HG02759 (cell line): ENCODE results near the gene PTPN2.
A peak's percentile ranks its signal among the peaks of the same experiment; 100 is the strongest.

ENCODE experiments used
- ATAC-seq: cut with Tn5 transposase; IDR thresholded peaks from one replicate; pipeline ENCODE4 v1.9.1; 2021; ENCODE audit warnings: mild to moderate bottlenecking, moderate library complexity; ENCODE audit not compliant: unreplicated experiment

The PTPN2 gene

GRCh38 chr18:12860530-12860929, 23.5 kb downstream of the PTPN2 start:
- ATAC-seq = no peak

DNA sequence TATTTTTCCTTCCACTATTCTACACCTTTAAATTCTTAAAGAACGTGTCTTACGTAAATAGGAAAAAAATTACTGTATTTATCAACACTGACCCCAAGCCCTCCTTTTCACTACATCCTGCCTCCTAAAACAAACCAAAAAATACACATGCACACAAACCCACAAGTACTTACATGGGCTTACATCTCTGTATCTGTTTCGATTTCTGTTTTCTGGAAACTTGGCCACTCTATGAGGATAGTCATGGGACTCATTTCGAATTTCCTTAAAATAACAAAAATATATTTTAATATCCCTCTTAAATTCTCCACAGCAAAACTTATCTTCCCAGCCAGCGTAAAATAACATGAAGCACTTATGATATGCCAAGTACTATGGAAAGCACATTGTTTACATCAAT, 25.0 kb downstream of the PTPN2 start:
- no peak for ATAC-seq

DNA sequence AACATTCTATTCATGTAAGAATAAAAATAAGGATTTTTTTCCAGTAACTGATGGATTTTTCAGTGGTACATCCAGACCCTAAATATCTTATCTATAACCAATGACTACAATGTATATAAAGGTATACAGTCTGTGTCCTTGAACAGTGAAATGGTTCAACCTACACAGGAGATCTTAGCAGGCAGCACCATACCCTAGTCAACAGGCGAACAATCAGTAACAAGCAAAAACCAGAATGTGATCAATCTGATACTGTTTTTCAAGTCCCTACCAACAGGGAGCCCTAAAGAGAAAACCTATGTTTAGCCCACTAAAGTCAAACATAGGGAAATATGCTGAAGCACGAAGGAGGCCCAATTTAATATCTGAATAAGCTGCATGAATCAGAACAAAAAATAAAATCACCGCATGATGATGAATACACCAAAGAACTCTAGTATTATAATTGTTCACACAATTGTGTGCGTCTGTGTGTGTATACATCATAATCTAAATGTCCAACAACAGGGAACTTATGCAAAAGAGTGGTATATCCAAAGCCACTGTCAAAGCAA, 26.0 kb downstream of the PTPN2 start:
- no peak for ATAC-seq

GRCh38 chr18:12857215-12857905, 26.7 kb downstream of the PTPN2 start:
- peak; percentile 62 for ATAC-seq

GRCh38 chr18:12855916-12856315, 28.1 kb downstream of the PTPN2 start:
- no peak for ATAC-seq

DNA sequence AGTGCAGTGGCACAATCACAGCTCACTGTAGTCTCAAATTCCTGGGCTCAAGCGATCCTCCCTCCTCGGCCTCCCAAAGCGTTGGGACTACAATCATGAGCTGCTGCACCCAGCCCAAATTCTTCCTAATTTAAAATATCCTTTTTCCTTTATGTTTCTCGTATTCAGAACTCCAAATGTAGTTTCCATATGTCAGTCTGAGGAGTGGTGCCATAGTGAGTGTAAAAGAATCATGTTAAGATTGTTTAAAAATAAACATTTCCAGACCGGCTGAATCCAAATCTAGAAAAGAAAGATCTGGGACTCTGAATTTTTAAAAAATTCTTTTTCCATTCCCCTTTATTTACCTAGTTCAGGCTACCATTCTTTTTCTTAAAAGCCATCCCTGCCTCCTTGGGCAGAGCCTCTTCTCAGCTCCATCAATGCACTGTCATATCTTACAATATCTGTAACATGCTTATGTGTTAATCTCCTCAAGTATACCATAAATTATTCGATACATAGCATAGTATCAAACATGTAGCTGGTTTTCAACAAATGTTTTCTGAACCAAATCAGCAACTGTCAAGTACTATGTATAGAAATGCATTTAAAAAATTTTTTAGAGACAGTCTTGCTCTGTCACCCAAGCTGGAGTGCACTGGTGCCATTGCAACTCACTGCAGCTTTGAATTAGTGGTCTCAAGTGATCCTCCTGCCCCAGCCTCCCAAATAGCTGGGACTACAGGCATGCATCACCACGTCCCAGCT, 31.3 kb downstream of the PTPN2 start:
- no peak for ATAC-seq

DNA sequence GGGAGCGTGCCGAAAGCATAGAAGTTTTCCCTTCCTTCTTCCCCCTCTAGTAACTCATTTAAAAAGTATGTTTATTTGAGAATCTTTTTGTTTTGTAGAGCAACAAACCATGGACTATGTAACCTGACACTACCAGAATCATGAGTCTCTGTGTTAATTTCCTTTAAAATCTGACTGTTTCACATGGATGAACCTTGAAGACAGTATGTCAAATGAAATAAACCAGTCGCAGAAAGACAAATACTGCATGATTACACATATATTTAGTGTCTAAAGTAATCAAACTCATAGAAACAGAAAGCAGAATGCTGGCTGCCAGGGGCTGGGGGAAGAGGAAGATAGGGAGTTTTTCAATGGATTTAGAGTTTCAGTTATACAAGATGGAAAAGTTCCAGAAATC, 32.3 kb downstream of the PTPN2 start:
- no peak for ATAC-seq

- ATAC-seq = no peak
These were observed 34.5 kb downstream of the PTPN2 start for GRCh38 chr18:12849548-12849947.

GRCh38 chr18:12848405-12848804, 35.6 kb downstream of the PTPN2 start:
- ATAC-seq = no peak

- ATAC-seq = no peak
These were observed 39.6 kb downstream of the PTPN2 start for GRCh38 chr18:12844391-12844790.

DNA sequence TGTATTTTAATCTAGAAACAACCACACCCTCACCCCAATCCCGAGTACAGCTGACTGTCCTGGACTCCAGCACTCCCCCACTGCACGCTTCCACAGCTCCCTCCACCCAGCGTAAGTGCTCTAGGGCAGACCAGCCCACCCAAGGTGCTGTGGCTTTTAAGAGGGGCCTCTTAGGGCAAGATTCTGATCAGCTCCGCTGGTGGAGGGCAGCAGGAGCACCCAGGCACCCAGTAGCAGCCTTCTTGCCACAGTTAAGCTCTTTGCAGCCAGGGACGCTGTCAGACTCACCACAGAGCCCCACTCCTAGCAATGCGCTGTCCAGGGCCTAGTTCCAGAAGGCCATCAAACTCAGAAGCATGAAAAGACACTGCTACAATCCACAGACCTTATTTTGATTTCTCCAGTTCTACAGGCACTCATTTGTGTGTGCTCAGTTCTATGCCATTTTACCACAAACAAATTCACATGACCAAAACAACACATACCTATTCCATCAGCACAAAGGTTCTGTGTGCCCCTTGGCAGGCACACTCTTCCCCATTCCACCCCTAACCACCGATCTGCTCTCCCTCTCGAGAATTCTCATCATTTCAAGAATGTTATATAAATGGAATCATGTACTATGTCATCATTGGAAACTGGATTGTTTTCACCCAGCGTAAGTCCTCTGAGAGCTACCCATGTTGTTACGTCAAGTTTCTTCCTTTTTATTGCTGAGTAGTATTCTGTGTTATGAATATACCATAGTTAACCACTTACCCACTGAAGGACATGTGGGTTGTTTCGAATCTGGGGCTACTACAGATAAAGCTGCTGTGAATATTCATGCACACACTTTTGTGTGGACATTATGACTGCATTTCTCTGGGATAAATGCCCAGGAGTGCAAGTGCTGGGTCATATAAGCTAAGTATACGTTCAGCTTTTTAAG, 40.4 kb downstream of the PTPN2 start:
- ATAC-seq = no peak

DNA sequence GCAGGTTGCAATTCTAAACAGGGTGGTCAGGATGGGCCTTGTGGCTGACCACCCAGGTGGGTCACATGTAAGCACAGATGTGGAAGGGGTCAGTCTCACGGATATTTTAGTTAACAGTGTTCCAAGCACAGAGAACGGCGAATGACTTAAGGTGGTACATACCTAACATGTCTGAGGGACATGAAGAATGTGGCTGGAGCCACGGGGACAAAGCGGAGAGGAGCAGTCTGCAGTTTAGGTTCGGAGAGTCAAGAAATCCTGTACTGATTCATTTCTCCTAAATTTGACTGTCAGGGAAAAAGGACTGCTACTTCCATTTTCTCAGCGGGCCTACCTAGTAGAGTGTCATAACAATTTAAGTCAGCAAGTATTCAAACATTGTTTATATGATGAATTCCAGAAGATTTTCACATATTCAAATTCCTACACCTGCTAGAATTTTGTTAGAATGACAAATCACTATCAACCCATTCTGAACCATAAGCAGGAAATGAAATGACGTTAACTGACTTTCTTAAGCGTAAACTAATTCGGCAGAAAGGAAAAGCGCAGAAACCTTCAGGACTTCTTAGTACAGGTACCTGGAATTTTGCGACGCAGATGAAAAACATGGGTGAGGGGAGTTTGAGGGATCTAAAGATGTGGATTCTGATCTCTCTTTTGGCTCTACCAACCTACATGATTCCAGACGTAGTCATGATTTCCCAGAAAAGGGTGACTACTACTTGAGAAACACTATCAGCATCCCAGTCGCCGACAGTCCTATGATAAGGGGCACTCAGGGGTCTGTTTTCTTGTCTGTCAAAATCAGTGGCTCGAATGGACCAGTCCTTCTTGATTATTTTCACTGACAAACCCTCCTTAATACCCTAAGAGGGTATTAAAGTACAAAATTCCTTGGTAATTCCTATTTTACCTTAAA, 41.3 kb downstream of the PTPN2 start:
- no peak for ATAC-seq

DNA sequence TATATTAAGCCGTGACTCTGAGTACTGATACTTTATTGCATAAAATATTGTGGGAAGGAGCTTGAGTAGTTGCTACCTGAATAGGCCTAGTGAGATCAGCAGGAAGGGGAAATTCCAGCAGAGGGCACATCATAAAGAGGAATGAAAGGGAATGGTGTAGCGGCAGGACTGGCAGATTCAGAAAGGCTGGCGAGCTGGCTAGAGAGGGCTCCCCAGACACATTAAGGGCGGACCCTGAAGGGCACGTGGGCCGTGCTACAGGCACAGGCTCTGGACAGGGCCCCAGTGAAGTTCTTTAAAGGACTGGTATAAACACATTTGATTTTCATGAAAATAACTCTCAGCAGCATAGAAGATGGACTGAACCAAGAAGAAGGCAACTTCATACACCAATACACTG, 43.0 kb downstream of the PTPN2 start:
- no peak for ATAC-seq

DNA sequence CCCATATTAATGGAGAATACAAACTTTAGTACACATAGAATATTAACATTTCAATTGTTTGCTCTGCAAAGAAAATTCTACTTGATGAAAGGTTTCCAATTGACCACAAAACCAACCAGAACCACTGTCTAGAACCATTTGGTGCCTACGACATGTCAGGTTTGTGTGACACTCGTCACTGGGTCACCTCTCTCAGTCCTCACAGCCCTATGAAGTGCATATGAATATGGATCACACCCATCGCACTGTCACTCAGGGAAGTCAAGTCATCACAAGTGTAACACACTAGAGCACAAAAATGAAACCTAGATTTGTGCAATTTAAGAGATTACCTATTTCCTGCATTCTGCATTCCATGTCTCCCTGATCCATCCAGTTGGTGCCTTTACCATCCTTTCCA, 43.7 kb downstream of the PTPN2 start:
- ATAC-seq = no peak

GRCh38 chr18:12839526-12840196, 44.4 kb downstream of the PTPN2 start:
- ATAC-seq = peak; percentile 87

- ATAC-seq = peak; percentile 45
These were observed 44.9 kb downstream of the PTPN2 start for GRCh38 chr18:12839057-12839525.

GRCh38 chr18:12838178-12838634, 45.8 kb downstream of the PTPN2 start:
- ATAC-seq = no peak

GRCh38 chr18:12837747-12838146, 46.3 kb downstream of the PTPN2 start:
- no peak for ATAC-seq

- ATAC-seq = no peak
These were observed 47.5 kb downstream of the PTPN2 start for GRCh38 chr18:12836551-12836950.
